GM19025 (cell line): ENCODE results near the gene ILF2.
A peak's percentile ranks its signal among the peaks of the same experiment; 100 is the strongest.

Experiments used
- ATAC-seq: cut with Tn5 transposase; IDR thresholded peaks from one replicate; pipeline ENCODE4 v1.9.1; 2021; ENCODE audit warnings: mild to moderate bottlenecking, low read depth, moderate library complexity; ENCODE audit not compliant: unreplicated experiment

Gene ILF2

DNA sequence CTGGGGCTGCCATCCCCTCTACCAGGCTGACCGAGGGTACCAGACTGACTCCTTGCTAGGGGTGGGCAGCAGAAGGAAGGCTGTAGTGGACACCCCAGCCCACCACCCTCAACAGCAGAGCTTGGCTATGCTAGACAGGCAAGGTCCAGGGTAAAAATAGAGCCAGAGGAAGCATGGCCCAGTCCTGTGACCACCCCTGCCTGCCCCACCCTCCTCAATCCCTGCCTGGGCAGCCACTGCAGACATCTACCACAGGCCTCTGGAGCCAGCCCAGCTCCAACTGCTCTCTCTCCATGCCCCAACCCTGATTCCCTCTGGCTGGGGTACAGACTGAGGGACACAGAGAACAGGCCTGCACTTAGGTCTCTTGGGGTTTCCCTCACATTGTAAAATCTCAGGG, 40.8 kb downstream of the ILF2 start:
- ATAC-seq, result no peak

DNA sequence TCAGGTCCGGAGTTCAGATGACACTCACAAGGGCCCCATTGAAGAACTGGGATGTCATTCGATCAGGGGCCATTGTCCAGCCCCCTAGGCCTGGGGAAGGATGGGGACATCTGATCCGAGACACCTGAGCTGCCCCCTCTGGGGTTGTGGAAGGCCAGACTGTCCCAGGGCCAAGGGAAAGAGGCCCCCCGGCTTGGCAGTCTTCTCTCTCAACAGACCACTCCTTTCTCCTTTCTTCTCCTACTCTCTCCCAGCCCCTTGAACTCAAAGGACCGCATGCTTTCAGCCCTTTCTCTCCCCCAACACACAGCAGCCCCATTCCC, 41.5 kb downstream of the ILF2 start:
- ATAC-seq, result no peak

DNA sequence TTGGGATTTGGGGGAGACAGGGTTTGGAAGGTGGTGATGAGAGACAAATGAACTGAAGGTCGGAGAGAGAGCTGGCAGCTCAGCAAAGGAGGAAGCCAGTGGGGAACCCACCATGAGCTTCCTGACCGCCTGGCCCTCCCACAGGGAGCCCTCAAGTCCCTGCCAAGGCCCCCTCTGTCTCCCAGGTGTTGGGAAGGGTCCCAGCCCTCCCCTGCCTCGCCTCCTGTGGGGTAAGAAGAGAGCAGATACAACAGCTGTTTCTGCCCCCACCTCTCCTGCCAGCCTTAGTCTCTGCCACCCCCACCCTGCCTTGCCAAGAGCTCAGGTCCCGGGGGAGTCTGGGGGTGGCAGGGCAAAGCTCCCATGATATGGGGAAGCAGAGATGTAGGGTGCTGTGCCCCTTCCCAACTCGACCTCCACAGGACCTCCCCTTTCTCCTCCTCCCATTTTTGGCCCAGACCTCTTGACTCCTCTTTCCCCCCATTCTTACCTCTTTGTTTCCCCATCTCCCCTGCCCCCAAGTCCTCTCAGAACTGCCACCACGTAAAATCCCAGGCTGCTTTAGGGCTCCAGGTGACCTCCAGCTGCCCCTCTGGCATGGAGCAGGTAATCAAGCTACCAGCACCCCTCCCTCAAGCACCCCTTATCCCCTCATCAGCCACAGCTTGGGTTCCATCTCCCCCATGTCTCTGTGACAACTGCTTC, 42.0 kb downstream of the ILF2 start:
- no peak for ATAC-seq

DNA sequence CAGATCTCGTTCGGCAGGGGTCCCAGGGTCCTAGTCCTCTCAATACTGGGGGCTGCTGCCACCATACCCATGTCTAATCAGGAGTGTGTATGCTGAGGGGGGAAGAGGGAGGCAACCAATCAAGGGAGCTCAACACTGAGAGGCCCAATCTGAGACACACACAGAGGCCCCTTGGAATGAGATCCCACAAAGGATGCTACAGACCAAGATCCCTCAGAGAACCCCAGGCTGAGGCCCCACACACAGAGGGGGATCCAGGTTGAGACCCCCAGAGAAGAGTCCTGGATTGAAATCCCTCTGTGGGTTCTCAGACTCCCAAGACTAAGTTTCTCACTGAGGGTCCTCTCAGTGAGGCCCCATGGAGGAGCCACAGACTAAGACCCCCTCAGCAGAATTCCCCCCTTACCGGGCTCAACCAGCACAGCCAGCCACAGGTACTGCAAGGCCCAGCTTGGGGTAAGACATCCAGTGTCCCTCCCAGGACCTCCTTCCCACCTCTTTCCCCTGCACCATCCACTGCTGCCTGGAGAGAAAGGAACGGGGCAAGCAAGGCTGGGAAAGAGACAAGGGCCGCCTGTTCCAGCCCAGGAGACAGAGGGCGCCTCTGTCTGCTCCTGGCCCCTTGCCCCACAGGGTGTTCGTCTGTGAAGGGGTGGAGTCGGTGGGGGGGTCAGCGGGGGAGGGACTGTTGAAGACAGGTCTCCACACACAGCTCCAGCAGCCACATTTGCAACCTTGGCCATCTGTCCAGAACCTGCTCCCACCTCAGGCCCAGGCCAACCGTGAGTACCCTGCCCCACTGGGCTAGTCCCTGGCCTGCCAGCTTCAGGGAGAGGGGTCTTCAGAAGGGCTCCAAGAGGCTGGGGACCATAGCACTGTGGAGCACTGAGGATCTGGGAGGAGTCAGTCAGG, 42.8 kb downstream of the ILF2 start, which contains the start of gene S100A1:
Gene S100A1 (plus strand): TSS at position 720 of the 912 bp plus-strand sequence. CDS start 2,088 bp downstream, outside the sequence.
- ATAC-seq, result no peak

DNA sequence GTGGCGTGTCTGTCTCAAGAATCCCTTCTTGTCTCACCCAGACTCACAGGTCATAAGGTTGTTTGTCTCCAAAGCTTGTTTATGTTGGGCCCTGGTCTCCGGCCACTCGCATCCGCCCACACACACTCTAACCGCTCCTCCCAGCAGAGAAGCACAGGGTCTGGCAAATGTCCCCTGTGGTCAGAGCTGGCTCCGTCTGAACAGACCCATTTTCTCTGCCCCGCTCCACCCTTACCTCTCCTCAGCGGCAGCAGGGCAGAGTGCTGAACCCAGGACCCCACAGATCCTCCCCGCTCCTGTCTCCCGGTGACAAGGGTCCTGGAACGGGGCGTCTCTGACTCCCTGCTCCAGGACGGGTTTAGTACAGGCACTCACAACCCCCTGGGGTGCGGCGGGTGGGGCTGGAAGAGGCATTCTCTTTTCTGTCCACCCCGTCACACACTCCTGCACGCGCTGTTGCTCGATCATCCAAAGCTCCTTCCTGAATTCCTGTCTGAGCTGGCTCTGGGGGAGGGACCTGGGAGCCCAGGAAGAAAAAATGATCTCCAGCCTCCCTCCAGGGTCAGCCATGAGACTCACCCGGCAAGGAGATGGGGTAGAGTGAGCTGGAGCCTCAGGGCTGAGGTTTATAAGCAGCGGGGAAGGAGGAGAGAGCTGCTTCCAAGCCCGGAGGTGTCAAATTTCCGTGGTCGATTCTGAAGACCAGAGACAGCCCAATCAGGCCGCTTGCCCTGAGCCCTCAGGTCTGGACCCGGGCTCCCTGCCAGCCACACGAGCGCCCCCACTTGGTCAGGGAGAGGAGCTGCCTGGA, 43.7 kb downstream of the ILF2 start, which contains the start of gene S100A13:
Gene S100A13 (minus strand): TSS at position 602 of the 811 bp plus-strand sequence. CDS start 1,033 bp downstream, outside the sequence.
- ATAC-seq, result no peak

DNA sequence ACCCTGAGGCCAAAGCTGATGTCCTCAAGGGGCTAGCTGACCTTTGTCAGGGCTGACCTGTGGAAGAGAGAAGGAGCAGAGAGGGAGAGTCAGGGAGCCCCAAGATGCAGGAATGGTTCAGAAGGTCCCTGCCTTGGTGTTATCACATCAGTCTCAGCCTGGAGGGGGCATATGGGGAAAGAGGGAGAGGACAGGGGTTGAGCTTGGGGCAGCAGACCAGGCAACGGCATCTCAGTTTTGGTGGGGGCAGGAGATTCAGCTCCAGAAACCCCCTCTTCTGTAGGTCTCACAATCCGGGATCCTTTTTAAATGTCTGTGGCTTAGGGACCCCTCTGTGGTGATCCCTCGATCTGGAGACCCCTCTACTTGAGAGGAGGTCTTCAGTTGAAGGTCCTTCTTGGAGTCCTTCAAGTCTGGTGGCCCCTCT, 44.3 kb downstream of the ILF2 start:
- no peak for ATAC-seq

DNA sequence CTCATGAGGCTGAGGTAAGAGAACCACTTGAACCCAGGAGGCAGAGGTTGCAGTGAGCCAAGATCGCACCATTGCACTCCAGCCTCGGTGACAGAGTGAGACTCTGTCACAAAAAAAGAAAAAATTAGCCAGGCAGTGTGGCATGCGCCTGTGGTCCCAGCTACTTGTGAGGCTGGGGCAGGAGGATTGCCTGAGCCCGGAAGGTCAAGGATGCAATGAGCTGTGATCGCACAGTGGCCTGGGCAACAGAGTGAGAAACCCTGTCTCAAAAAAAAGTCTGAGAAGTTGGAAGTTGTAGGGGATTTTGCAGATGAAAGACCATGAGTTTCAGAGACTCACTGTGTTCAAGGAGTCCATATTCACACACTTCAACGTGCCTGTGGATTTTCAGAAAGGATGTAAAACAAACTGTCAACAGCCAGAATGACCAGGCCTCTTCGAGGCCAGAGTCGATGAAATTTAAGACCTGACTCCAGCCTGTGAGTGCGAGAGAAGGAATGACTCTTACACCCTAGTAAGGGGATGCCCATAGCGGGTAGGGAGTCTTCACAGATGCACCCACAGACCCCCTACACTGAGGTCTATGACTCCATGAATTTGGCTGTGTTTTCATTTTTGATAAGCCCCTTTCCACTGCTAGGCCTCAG, 45.7 kb downstream of the ILF2 start:
- no peak for ATAC-seq

DNA sequence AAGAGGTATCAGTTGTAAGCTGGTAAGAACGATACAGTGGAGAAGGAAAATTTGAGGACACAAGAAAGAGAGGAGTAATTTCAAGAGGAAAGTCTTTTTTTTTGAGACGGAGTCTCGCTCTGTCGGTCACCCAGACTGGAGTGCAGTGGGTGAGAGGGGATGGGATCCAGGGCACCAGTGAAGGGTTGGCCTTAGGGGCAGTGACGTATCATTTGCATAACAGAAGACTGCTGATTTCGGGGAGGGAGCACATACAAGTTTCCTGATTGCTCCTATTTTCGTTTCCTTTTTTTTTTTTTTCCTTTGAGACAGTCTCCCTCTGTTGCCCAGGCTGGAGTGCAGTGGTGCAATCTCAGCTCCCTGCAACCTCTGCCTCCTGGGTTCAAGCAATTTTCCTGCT, 47.7 kb downstream of the ILF2 start:
- ATAC-seq, result no peak

DNA sequence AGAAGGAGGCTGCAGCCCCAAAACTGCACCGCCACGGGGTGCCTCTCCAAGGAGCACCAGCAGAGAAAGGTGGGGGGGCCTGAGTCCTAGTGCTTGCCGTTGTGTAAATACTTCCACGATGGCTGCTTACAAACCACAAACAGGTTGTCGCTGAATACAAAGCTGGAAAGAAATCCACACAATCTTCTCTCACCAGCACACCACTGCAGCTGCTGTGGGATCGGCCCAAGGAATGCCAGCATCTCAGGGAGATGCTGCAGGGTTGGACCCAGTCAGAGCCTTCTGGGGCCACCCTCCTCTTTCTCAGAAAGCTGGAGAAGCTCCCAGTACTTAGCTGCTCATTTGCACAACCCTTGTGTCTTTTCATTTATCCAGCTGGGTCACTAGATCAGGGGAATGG, 51.6 kb downstream of the ILF2 start:
- no peak for ATAC-seq

DNA sequence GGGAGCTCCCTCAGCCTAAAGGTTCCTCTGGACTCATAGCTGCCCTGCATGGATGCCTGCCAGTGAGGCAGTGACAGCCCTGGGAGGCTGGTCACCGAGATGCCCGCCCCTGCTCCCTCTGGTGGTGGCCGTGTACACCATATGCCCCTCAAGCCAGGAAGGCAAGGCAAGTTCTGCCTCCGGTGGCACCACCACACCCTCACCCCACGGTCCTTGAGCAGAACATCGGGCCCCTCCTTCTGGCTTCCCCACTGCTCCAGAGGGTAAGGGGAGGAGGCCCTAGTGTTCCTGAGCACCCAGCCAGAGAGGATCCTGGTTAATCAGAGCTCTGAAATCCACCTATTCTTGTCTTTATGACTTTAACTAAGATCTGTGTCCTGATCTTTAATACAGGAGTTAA, 53.1 kb downstream of the ILF2 start:
- ATAC-seq, result peak; percentile 78

DNA sequence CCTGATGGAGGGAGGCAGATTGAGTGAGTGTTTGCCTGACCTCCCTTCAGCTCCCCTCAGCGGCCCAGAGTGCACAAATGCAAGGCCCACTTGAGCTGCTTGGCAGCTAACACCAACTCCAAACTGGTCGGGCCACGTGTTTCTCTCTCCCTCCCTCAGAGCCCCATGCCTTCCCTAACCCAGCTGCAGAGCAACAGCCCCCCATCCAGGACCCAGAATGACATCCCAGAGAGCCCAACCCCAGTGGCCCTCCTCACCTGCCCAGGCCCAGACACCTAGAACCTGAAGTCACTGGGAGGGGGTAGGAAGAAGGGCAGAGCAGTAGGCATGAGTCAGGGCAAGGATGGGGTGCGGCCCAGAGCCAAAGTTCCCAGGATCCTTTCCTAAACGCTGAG, 53.9 kb downstream of the ILF2 start:
- ATAC-seq, result no peak

DNA sequence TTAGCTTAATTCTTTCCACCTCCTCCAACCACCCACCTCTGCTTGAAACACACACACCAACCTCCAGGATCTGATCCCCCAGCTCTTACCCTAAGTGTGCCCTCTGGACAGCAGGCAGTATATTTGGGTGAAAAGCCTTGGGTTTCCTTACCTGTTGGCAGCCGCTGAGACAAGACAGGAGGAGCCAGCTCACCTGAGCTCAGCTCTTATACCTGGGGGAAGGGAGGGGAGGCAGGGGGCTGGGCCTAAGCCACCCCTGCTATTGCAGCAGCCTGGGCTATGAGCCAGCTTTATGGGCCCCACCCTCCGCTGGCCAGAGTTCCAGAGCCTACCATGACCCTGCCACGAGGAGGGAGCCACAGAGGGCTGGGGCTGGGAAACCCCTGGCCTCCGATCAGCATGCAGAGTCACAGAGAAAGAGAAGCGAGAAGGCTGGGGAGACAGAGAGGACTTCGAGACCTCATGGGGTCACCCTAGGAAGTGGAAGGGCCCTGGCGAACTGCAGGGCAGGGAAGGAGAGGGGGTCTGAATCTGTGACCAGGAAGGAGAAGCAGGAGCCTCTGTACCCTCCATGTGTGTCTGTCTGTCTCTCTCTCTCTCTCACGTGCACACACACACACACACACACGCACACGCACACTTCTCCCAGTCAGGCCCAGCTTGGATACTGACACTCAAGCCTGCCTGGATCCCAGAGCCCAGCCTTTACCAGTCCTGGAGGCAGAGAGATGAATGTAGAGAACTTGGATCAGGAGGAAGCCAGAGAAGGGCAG, 54.5 kb downstream of the ILF2 start, which contains the start of gene S100A14:
Gene S100A14 (minus strand): TSS at position 182 of the 773 bp plus-strand sequence. CDS start 467 bp downstream, outside the sequence.
- ATAC-seq, result no peak

DNA sequence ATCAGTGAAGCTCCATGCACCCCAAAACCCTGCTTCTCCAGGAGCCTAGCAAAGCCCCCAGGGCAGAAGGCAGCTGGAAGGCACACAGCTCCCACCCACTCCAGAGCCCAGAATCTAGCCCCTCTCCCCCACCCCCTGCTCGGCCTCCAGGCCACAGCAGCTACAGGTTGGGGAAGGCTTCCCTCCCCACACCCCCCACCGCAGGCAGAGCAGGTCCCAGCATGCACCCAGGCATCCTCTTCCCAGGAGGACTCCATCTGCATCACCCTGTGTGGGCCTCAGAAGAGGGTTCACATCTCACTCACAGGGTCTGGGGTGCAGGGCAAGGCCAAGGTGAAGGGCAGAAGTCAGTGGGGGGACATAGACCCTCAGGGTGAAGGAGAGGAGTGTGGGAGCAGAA, 55.4 kb downstream of the ILF2 start:
- ATAC-seq, result no peak

DNA sequence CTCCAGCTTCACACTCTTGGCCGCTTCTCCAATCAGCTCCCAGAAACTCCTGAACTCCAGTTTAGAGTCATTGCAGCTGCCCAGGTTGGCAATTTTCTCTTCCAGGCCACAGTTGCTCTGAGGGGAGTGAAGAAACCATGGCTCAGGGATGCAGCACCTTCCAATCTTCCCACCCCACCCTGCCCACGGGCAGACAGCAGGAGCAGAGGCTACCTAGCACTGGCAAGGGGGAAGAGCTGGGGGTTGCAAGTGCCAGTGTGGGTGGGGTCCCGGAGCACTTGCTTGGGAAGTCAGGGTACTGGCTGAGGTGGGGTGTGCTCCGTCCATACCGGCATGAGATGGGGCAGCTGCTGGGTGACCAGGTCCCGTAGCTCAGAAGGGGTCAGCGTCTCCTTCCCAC, 55.9 kb downstream of the ILF2 start:
- ATAC-seq, result no peak

DNA sequence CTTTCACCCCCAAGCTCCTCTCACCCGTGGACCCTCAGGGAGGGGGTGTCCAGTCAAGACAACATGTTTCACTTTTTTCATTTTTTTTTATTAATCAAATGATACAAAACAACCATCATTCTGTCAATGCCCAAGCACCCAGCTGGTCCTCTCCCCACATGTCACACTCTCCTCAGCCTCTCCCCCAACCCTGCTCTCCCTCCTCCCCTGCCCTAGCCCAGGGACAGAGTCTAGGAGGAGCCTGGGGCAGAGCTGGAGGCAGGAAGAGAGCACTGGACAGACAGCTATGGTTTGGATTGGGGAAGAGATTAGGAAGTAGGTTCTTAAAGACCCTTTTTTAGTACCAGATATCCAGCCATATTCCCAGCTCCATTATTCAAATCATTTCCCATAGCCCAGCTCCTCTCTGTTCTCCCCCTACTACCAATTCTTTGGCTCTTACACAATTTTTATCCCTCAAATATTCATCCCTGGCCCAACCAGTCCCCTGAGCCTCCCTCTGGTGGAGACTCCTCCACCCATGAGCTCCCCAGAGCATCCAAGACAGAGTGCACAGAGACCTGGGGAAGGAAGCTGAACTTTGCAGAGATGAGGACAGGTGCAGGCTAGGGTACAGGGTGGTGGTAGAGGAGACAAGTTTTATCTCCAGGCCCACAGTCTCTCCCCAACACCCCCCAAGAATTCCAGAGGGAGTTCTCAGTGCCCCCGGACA, 56.4 kb downstream of the ILF2 start:
- no peak for ATAC-seq

DNA sequence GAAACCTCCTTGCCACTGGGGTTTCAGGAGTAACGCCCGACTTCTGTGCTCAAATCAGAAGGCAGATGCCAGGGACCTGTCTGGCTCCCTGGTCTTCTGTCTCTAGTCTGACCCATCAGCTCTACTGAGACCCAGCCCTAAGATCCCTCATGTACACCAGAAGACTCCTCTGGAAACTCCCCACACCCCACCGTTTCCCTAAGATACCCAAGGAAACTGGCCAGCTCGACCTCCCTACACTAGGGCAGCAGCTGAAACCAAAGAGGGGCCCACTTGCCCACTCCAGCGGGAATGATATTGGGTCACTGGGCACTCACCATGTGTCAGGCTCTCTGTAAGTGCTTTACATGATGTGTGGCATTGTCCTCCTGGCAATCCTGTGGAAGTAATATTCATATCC, 57.4 kb downstream of the ILF2 start:
- no peak for ATAC-seq

DNA sequence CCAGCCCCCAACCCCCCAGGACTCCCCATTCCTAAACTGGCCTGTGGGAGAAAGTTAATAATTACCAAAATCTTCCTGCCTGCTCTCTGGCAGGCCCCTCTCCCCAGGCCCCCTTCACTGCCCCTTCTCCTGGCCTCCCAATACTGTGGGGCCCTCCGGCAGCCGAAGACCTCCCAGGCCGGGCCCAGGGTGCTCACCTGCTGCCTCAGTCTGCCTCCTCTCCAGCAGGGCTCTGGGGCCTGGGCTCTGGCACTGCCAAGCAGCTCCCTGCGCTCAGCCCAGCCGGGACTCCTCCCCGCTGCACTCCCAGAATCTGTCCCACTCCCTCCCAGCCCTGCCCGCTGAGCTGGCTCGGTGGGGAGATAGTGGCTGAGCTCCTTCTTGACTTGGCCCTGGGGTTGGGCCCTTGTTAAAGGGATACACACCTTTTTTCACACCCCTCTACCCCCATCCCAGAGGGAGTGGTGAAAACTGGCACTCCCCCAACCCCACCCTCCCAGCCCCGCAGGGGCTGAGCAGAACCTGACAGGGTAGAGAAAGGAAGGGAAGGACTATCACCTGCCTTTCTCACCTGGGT, 58.0 kb downstream of the ILF2 start, which contains the start of gene S100A16:
Gene S100A16 (minus strand): TSS at position 383 of the 577 bp plus-strand sequence. CDS start 4,986 bp downstream, outside the sequence.
- ATAC-seq, result no peak

DNA sequence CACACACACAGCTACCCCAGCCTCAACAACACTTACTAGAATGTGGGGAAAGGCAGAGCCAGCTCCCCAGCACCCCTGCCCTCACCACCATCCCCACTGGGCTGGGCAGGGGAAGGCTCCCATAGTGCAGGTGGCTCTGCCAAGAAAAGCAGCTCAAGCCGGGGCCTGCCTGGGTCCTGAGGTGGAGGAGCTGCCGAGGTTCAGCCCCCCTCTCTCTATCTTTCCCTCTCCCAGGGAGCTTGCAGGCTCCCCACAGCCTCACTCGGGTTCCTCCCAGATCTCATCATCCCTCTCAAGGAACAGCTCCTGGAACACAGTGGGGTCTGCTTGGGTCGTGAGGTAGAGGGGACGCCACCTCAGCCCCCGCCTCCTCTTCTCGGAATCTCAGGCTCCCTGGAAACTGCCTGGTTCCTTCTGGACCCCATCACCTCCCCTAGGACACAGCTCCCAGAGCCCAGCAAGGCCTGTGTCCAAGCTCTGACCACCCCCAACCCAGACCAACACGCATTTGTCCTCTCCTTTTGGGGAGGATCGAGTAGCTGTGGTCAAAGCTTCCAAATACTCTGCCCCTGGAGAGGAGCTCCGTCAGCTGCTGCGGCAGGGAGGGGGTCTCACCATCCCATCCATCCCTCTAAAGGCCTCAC, 58.6 kb downstream of the ILF2 start:
- no peak for ATAC-seq
